Measurements from ENCODE around the gene MFSD2B. TPM values are rescaled to one million over a fixed set of nuclear protein-coding genes. Genes with fewer than 3 reads are reported as not detected.

MFSD2B gene
- total and polyA plus RNA-seq, 4 experiments from 2014 or later: not detected

Other genes starting within 250 kb of the MFSD2B start
- 10 to 100 TPM; 38.7 to 44.4 TPM for gene ATAD2B, start 83.0 kb upstream of the MFSD2B start, total RNA-seq
- 1 to 10 TPM; 3.8 to 7.1 TPM for gene ATAD2B, start 83.0 kb upstream of the MFSD2B start, polyA plus RNA-seq
- 10 to 100 TPM; 14.5 to 15.0 TPM for gene UBXN2A, start 69.6 kb upstream of the MFSD2B start, total RNA-seq
- gene UBXN2A, start 69.6 kb upstream of the MFSD2B start, polyA plus RNA-seq: 10 to 100 TPM in 1 of 2 donors, 1 to 10 TPM in 1; 9.7 to 12.4 TPM
- gene WDCP, start 37.3 kb downstream of the MFSD2B start, total RNA-seq: 10 to 100 TPM; 17.5 to 20.5 TPM
- gene WDCP, start 37.3 kb downstream of the MFSD2B start, polyA plus RNA-seq: 1 to 10 TPM; 4.8 to 5.1 TPM
- gene FKBP1B, start 39.7 kb downstream of the MFSD2B start, total RNA-seq: 1 to 10 TPM in 1 of 2 experiments, under 1 TPM in 1; 0.58 to 1.3 TPM
- 1 to 10 TPM; 2.3 to 2.5 TPM for gene FKBP1B, start 39.7 kb downstream of the MFSD2B start, polyA plus RNA-seq
- gene SF3B6, start 66.2 kb downstream of the MFSD2B start, total RNA-seq: 10 to 100 TPM; 50.0 to 55.3 TPM
- 100 to 1,000 TPM; 180 to 238 TPM for gene SF3B6, start 66.2 kb downstream of the MFSD2B start, polyA plus RNA-seq
- gene TP53I3, start 74.7 kb downstream of the MFSD2B start, total RNA-seq: under 1 TPM; 0.20 to 0.47 TPM
- gene TP53I3, start 74.7 kb downstream of the MFSD2B start, polyA plus RNA-seq: under 1 TPM in 1 of 2 donors, not detected in 1; 0.15 TPM
- not detected for gene PFN4, start 113.2 kb downstream of the MFSD2B start, total RNA-seq
- not detected for gene PFN4, start 113.2 kb downstream of the MFSD2B start, polyA plus RNA-seq
- gene FAM228B, start 113.4 kb downstream of the MFSD2B start, total RNA-seq: 10 to 100 TPM; 17.2 to 24.4 TPM
- gene FAM228B, start 113.4 kb downstream of the MFSD2B start, polyA plus RNA-seq: 1 to 10 TPM; 4.5 to 7.4 TPM
- gene FAM228A, start 165.0 kb downstream of the MFSD2B start, total RNA-seq: under 1 TPM; 0.36 to 0.81 TPM
- gene FAM228A, start 165.0 kb downstream of the MFSD2B start, polyA plus RNA-seq: under 1 TPM in 1 of 2 donors, not detected in 1; 0.28 TPM